NCI-H2227 (cell line): ENCODE data around the gene TMEM87B.

Experiments used
- DNase-seq: peaks from one replicate; lab custom pipeline; 2025; ENCODE audit not compliant: unreplicated experiment; lab: John Stamatoyannopoulos, UW

Gene TMEM87B

GRCh38 chr2:112163541-112163981, 108.5 kb downstream of the TMEM87B start:
- no peak for DNase-seq

GRCh38 chr2:112164876-112165275, 109.8 kb downstream of the TMEM87B start:
- no peak for DNase-seq

- DNase-seq = no peak
Observed at GRCh38 chr2:112165296-112165695, 110.2 kb downstream of the TMEM87B start.

GRCh38 chr2:112166806-112167499, 111.9 kb downstream of the TMEM87B start:
- no peak for DNase-seq

- DNase-seq = no peak
Observed at GRCh38 chr2:112168422-112169124, 113.5 kb downstream of the TMEM87B start.
